ENCODE measurements around the gene SKAP1. TPM values are rescaled to one million over a fixed set of nuclear protein-coding genes. Genes with fewer than 3 reads are reported as not detected.
"Not testable (repeated sequence)": the region's sequence is repeated elsewhere in the genome, so short reads cannot be mapped to it uniquely, and the experiment has no call there.

Gene SKAP1
- polyA plus RNA-seq, 3 donors: 0.13 to 1.0 (median 0.52) TPM

DNA sequence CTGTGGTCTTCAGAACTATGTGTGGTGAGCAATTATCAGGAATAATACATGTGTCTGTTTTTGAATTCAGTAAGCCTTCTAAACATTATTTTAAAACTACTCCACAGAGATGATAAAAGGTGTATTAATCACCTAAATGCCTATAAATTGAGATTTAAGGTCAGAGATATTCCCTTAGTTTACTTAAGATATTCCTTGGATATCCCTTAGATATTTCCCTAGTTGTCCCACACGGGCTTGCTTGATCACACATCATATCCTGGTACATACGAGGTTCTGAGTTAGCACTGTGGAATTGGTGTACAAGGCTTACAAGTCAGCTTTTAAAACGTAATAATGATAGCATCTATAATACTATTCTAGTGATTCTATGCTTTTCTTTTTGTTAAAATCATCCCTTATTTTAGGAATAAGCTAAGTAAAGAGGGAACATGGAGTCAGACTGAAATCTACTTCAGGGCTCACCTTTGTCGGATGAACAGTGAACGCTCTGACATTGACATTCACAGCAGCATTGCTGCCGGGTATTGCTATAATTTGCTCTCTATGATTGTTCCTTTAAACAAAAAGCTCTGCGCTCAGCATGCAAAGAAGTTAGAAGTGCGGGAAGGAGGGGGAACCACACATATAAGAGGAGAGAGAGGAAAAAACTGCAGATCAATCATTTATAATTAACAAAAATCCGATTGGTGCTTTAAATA is 136.5 kb downstream of the SKAP1 start:
- no peak overlapping the region for H3K27ac Mint-ChIP-seq
- Histone ChIP-seq H3K9me3 (replicated peaks in 1 of 2; ENCODE audit: control insufficient read depth in 1 of 2, insufficient read depth in 1 of 2, low read length in 2 of 2) (no peaks in the 10 kb centered on the region), H3K9ac (ENCODE audit: insufficient read depth, low read length, poor library complexity, severe bottlenecking) (no peak overlapping the region), H4K20me1 (ENCODE audit: insufficient read depth, low read length) (no peaks in the 10 kb centered on the region), H3K4me2 (replicated peaks; ENCODE audit: extremely low read depth, low read length, poor library complexity, severe bottlenecking) (no peak overlapping the region), H3K27ac (ENCODE audit: low read depth in 1 of 2, low read length in 2 of 2) (no peak overlapping the region), H3K79me2 (ENCODE audit: insufficient read depth, low read length) (no peaks in the 10 kb centered on the region), H2AFZ (ENCODE audit: insufficient read depth, low read depth, low read length, poor library complexity, severe bottlenecking) (no peak overlapping the region), H3K4me3 (replicated peaks in 1 of 3; ENCODE audit: low read depth in 2 of 3, low read length in 3 of 3) (no peak overlapping the region), H3K36me3 (replicated peaks in 1 of 2; ENCODE audit: control insufficient read depth in 1 of 2, insufficient read depth in 2 of 2, low read length in 2 of 2) (no peaks in the 10 kb centered on the region), H3K4me1 (ENCODE audit: control insufficient read depth in 1 of 2, insufficient read depth in 2 of 2, low read length in 2 of 2) (peaks cover 16 to 23% of the 10 kb centered on the region in 2 donors), H3K27me3 (ENCODE audit: control insufficient read depth in 2 of 2, insufficient read depth in 2 of 2, low read length in 2 of 2) (peaks cover 0 to 5% of the 10 kb centered on the region in 2 donors)
- no peaks in the 10 kb centered on the region for H3K9me3 Mint-ChIP-seq
- H3K36me3 Mint-ChIP-seq: no peaks in the 10 kb centered on the region
- intact Hi-C loops (cut with micrococcal nuclease): no loop called here
- peaks cover 13% of the 10 kb centered on the region for H3K4me1 Mint-ChIP-seq
- no peak for TF ChIP-seq CTCF (IDR thresholded peaks at IDR 0.05)
- 100% methylated on average over 2 of the region's 9 CpGs for WGBS (ENCODE audit: insufficient coverage)
- peak overlapping the region in 1 of 2 donors; percentile 5 for H3K4me3 Mint-ChIP-seq
- no peak for DNase-seq
- H3K27me3 Mint-ChIP-seq (ENCODE audit: low read depth in 3 of 3): peaks cover 2 to 9% (median 5%) of the 10 kb centered on the region in 3 donors

- no peak overlapping the region for H3K27ac ChIP-seq (ENCODE audit: low read depth in 1 of 2, low read length in 2 of 2)
- peaks cover 6 to 11% (median 6%) of the 10 kb centered on the region in 3 donors for H3K27me3 Mint-ChIP-seq (ENCODE audit: low read depth in 3 of 3)
- no peak overlapping the region for H3K4me3 Mint-ChIP-seq
- H3K36me3 ChIP-seq (replicated peaks in 1 of 2; ENCODE audit: control insufficient read depth in 1 of 2, insufficient read depth in 2 of 2, low read length in 2 of 2): no peaks in the 10 kb centered on the region
- no peak overlapping the region for H3K4me3 ChIP-seq (replicated peaks in 1 of 3; ENCODE audit: low read depth in 2 of 3, low read length in 3 of 3)
- H3K9me3 Mint-ChIP-seq: no peaks in the 10 kb centered on the region
- H3K4me1 Mint-ChIP-seq: peaks cover 8% of the 10 kb centered on the region
- H3K9me3 ChIP-seq (replicated peaks in 1 of 2; ENCODE audit: control insufficient read depth in 1 of 2, insufficient read depth in 1 of 2, low read length in 2 of 2): no peaks in the 10 kb centered on the region
- no peaks in the 10 kb centered on the region for H4K20me1 ChIP-seq (ENCODE audit: insufficient read depth, low read length)
- intact Hi-C loops (cut with micrococcal nuclease): no loop called here
- H3K4me1 ChIP-seq (ENCODE audit: control insufficient read depth in 1 of 2, insufficient read depth in 2 of 2, low read length in 2 of 2): peaks cover 10 to 17% of the 10 kb centered on the region in 2 donors
- H2AFZ ChIP-seq (ENCODE audit: insufficient read depth, low read depth, low read length, poor library complexity, severe bottlenecking): no peak overlapping the region
- H3K4me2 ChIP-seq (replicated peaks; ENCODE audit: extremely low read depth, low read length, poor library complexity, severe bottlenecking): no peak overlapping the region
- no peaks in the 10 kb centered on the region for H3K79me2 ChIP-seq (ENCODE audit: insufficient read depth, low read length)
- no peaks in the 10 kb centered on the region for H3K36me3 Mint-ChIP-seq
- no CpG with 5 or more reads among the region's 2 CpGs for WGBS (ENCODE audit: insufficient coverage)
- no peak for DNase-seq
- no peak for TF ChIP-seq CTCF (IDR thresholded peaks at IDR 0.05)
- H3K27me3 ChIP-seq (ENCODE audit: control insufficient read depth in 2 of 2, insufficient read depth in 2 of 2, low read length in 2 of 2): peaks cover 0 to 5% of the 10 kb centered on the region in 2 donors
- no peak overlapping the region for H3K27ac Mint-ChIP-seq
- no peak overlapping the region for H3K9ac ChIP-seq (ENCODE audit: insufficient read depth, low read length, poor library complexity, severe bottlenecking)
Observed at GRCh38 chr17:48290378-48290777, 139.6 kb downstream of the SKAP1 start.

GRCh38 chr17:48286917-48287316 is 143.1 kb downstream of the SKAP1 start:
- H3K27ac ChIP-seq (ENCODE audit: low read depth in 1 of 2, low read length in 2 of 2); intact Hi-C loops (cut with micrococcal nuclease); H3K79me2 ChIP-seq (ENCODE audit: insufficient read depth, low read length); H3K36me3 Mint-ChIP-seq; H3K9me3 ChIP-seq (replicated peaks in 1 of 2; ENCODE audit: control insufficient read depth in 1 of 2, insufficient read depth in 1 of 2, low read length in 2 of 2); DNase-seq; H3K4me1 Mint-ChIP-seq; H2AFZ ChIP-seq (ENCODE audit: insufficient read depth, low read depth, low read length, poor library complexity, severe bottlenecking); H3K27me3 ChIP-seq (ENCODE audit: control insufficient read depth in 2 of 2, insufficient read depth in 2 of 2, low read length in 2 of 2); H3K9ac ChIP-seq (ENCODE audit: insufficient read depth, low read length, poor library complexity, severe bottlenecking); H3K4me2 ChIP-seq (replicated peaks; ENCODE audit: extremely low read depth, low read length, poor library complexity, severe bottlenecking); H3K36me3 ChIP-seq (replicated peaks in 1 of 2; ENCODE audit: control insufficient read depth in 1 of 2, insufficient read depth in 2 of 2, low read length in 2 of 2); H4K20me1 ChIP-seq (ENCODE audit: insufficient read depth, low read length); H3K9me3 Mint-ChIP-seq; H3K4me1 ChIP-seq (ENCODE audit: control insufficient read depth in 1 of 2, insufficient read depth in 2 of 2, low read length in 2 of 2); H3K27ac Mint-ChIP-seq; H3K4me3 Mint-ChIP-seq; H3K4me3 ChIP-seq (replicated peaks in 1 of 3; ENCODE audit: low read depth in 2 of 3, low read length in 3 of 3): not testable (repeated sequence)
- H3K27me3 Mint-ChIP-seq (ENCODE audit: low read depth in 3 of 3): peaks cover 4 to 11% (median 10%) of the 10 kb centered on the region in 3 donors
- 98% methylated on average over 5 of the region's 9 CpGs for WGBS (ENCODE audit: insufficient coverage)
